Measurements from ENCODE around the gene FXYD7.

The FXYD7 gene

DNA sequence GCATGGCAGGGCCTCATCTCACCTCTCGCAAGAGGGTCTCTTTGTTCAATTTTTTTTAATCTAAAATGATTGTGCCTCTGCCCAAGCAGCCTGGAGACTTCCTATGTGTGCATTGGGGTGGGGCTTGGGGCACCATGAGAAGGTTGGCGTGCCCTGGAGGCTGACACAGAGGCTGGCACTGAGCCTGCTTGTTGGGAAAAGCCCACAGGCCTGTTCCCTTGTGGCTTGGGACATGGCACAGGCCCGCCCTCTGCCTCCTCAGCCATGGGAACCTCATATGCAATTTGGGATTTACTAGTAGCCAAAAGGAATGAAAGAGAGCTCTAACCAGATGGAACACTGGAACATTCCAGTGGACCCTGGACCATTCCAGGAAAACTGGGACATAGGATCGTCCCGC, 19.5 kb upstream of the FXYD7 start:
- Histone ChIP-seq H3K27ac (ENCODE audit: low read depth, low read length) (no peak overlapping the region), H3K79me2 (ENCODE audit: control insufficient read depth, insufficient read depth, low read length, poor library complexity) (no peaks in the 10 kb centered on the region), H4K12ac (ENCODE audit: low read depth, low read length) (no peak overlapping the region), H2AFZ (ENCODE audit: insufficient read depth, low read length, poor library complexity) (no peak overlapping the region), H4K91ac (ENCODE audit: low read depth, low read length) (no peak overlapping the region), H2BK12ac (ENCODE audit: low read length) (no peak overlapping the region), H3K4me1 (ENCODE audit: control insufficient read depth in 1 of 2, insufficient read depth in 2 of 2, low read length in 2 of 2) (no peaks in the 10 kb centered on the region), H3K14ac (ENCODE audit: low read length) (no peak overlapping the region), H2BK5ac (ENCODE audit: low read depth, low read length, poor library complexity) (no peak overlapping the region), H3K4me3 (ENCODE audit: low read depth, low read length) (no peak overlapping the region), H3K36me3 (ENCODE audit: control insufficient read depth in 1 of 2, insufficient read depth in 2 of 2, low read length in 2 of 2) (no peaks in the 10 kb centered on the region), H3K27me3 (ENCODE audit: insufficient read depth, low read length) (no peaks in the 10 kb centered on the region), H3K4ac (ENCODE audit: low read depth, low read length) (no peak overlapping the region), H3K79me1 (ENCODE audit: low read length) (no peaks in the 10 kb centered on the region), H2AK5ac (ENCODE audit: low read length) (no peak overlapping the region), H4K8ac (ENCODE audit: low read depth, low read length) (no peak overlapping the region), H3K9ac (ENCODE audit: low read length) (no peak overlapping the region), H3K9me3 (ENCODE audit: insufficient read depth, low read depth, low read length) (peaks cover 2% of the 10 kb centered on the region), H3K23ac (ENCODE audit: low read length) (no peak overlapping the region), H3K18ac (ENCODE audit: low read length) (no peak overlapping the region), H3K4me2 (ENCODE audit: low read length) (no peak overlapping the region), H2BK120ac (ENCODE audit: insufficient read depth, low read length, poor library complexity) (no peak overlapping the region)
- WGBS (ENCODE audit: extremely low coverage, insufficient coverage, insufficient read length): no CpG with 5 or more reads among the region's 5 CpGs
- no peak for DNase-seq

DNA sequence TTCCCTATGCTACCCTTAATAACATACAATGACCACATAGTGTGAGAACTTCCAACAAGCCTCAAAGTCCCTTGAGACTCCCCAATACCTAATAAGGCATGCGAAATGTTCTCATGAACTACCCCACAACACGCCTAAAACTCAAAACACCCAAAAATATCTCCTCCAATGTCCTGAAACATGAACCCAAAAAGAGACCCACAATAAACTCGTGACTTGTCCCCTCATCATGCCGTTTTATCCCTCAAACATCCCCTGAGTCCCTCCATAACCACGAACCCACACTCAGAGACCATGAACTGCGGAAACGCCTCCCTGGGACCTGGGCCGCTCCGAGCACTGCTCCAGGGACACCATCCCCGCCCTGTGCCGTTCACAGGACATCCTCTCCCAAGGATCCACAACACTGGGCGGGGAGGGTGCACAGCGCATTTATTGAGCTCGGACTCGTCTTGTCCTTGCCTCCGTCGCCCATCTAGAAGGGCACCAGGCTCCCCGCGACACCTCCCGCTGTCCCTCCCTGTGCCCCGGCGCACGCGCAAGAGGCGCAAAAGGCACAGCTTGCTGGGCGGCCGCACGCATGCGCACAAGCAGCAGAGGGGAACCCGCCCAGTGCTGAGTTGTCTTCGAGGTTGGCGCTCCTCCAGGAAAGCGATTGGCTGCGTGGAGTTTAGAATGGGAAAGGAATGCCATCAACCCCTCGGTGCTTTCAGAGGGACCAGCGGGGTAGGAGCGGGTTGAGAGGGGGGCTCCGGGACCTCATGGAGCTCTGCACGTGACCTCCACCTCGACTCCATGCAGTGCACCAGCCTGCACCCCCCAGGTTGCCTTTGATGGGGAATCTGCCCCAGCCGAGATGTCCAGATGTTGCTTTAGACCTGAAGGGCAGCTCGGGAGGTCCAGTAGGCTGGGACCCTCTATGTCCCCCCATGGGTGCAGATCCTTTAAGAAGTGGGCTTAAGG, 18.7 kb upstream of the FXYD7 start:
- Histone ChIP-seq H3K9ac (ENCODE audit: low read length) (no peak overlapping the region), H3K4me2 (ENCODE audit: low read length) (peak overlapping the region; percentile 50), H2BK5ac (ENCODE audit: low read depth, low read length, poor library complexity) (no peak overlapping the region), H3K79me1 (ENCODE audit: low read length) (no peaks in the 10 kb centered on the region), H3K27me3 (ENCODE audit: insufficient read depth, low read length) (no peaks in the 10 kb centered on the region), H3K18ac (ENCODE audit: low read length) (no peak overlapping the region), H3K27ac (ENCODE audit: low read depth, low read length) (no peak overlapping the region), H3K36me3 (ENCODE audit: control insufficient read depth in 1 of 2, insufficient read depth in 2 of 2, low read length in 2 of 2) (no peaks in the 10 kb centered on the region), H3K23ac (ENCODE audit: low read length) (no peak overlapping the region), H3K4ac (ENCODE audit: low read depth, low read length) (no peak overlapping the region), H4K91ac (ENCODE audit: low read depth, low read length) (no peak overlapping the region), H2BK12ac (ENCODE audit: low read length) (no peak overlapping the region), H2AFZ (ENCODE audit: insufficient read depth, low read length, poor library complexity) (no peak overlapping the region), H3K79me2 (ENCODE audit: control insufficient read depth, insufficient read depth, low read length, poor library complexity) (no peaks in the 10 kb centered on the region), H3K4me1 (ENCODE audit: control insufficient read depth in 1 of 2, insufficient read depth in 2 of 2, low read length in 2 of 2) (no peaks in the 10 kb centered on the region), H4K12ac (ENCODE audit: low read depth, low read length) (no peak overlapping the region), H4K8ac (ENCODE audit: low read depth, low read length) (no peak overlapping the region), H2AK5ac (ENCODE audit: low read length) (no peak overlapping the region), H3K14ac (ENCODE audit: low read length) (no peak overlapping the region), H3K4me3 (ENCODE audit: low read depth, low read length) (peak overlapping the region; percentile 34), H3K9me3 (ENCODE audit: insufficient read depth, low read depth, low read length) (peaks cover 2% of the 10 kb centered on the region), H2BK120ac (ENCODE audit: insufficient read depth, low read length, poor library complexity) (no peak overlapping the region)
- WGBS (ENCODE audit: extremely low coverage, insufficient coverage, insufficient read length): 100% methylated on average over 1 of the region's 42 CpGs
- peak; percentile 86 to 95 for DNase-seq

DNA sequence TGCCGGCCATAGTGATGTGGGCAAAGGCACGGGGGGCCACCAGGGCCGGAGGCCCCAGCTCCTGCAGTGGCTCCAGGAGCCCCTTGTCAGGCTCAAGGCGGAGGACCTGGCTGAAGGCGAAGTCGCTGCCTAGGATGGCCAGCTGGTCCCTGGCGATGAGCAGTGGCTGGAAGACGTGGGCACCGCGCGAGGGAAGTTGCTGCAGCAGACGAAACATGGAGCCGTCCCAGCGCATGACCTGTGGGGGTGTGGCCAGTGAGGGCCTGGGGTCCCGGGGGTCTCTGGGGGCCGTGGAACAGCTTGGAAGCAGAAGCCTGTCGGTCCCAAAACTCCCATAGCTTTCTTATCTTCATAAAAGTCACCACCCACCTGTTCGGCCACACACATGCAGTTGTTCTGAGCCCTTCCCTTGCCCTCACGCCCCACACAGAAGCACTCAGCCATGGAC, 17.8 kb upstream of the FXYD7 start:
- H4K91ac ChIP-seq (ENCODE audit: low read depth, low read length): no peak overlapping the region
- no peaks in the 10 kb centered on the region for H3K27me3 ChIP-seq (ENCODE audit: insufficient read depth, low read length)
- no peak overlapping the region for H2AK5ac ChIP-seq (ENCODE audit: low read length)
- H3K4me2 ChIP-seq (ENCODE audit: low read length): no peak overlapping the region
- WGBS (ENCODE audit: extremely low coverage, insufficient coverage, insufficient read length): no CpG with 5 or more reads among the region's 19 CpGs
- no peaks in the 10 kb centered on the region for H3K79me1 ChIP-seq (ENCODE audit: low read length)
- no peak overlapping the region for H4K8ac ChIP-seq (ENCODE audit: low read depth, low read length)
- peaks cover 2% of the 10 kb centered on the region for H3K9me3 ChIP-seq (ENCODE audit: insufficient read depth, low read depth, low read length)
- DNase-seq: no peak
- no peak overlapping the region for H3K27ac ChIP-seq (ENCODE audit: low read depth, low read length)
- H3K9ac ChIP-seq (ENCODE audit: low read length): no peak overlapping the region
- H2BK120ac ChIP-seq (ENCODE audit: insufficient read depth, low read length, poor library complexity): no peak overlapping the region
- no peak overlapping the region for H4K12ac ChIP-seq (ENCODE audit: low read depth, low read length)
- H3K79me2 ChIP-seq (ENCODE audit: control insufficient read depth, insufficient read depth, low read length, poor library complexity): no peaks in the 10 kb centered on the region
- H2BK5ac ChIP-seq (ENCODE audit: low read depth, low read length, poor library complexity): no peak overlapping the region
- H3K23ac ChIP-seq (ENCODE audit: low read length): no peak overlapping the region
- no peak overlapping the region for H3K4me3 ChIP-seq (ENCODE audit: low read depth, low read length)
- H3K4ac ChIP-seq (ENCODE audit: low read depth, low read length): no peak overlapping the region
- no peak overlapping the region for H3K18ac ChIP-seq (ENCODE audit: low read length)
- no peak overlapping the region for H2BK12ac ChIP-seq (ENCODE audit: low read length)
- H3K4me1 ChIP-seq (ENCODE audit: control insufficient read depth in 1 of 2, insufficient read depth in 2 of 2, low read length in 2 of 2): no peaks in the 10 kb centered on the region
- no peak overlapping the region for H3K14ac ChIP-seq (ENCODE audit: low read length)
- H2AFZ ChIP-seq (ENCODE audit: insufficient read depth, low read length, poor library complexity): no peak overlapping the region
- no peaks in the 10 kb centered on the region for H3K36me3 ChIP-seq (ENCODE audit: control insufficient read depth in 1 of 2, insufficient read depth in 2 of 2, low read length in 2 of 2)

DNA sequence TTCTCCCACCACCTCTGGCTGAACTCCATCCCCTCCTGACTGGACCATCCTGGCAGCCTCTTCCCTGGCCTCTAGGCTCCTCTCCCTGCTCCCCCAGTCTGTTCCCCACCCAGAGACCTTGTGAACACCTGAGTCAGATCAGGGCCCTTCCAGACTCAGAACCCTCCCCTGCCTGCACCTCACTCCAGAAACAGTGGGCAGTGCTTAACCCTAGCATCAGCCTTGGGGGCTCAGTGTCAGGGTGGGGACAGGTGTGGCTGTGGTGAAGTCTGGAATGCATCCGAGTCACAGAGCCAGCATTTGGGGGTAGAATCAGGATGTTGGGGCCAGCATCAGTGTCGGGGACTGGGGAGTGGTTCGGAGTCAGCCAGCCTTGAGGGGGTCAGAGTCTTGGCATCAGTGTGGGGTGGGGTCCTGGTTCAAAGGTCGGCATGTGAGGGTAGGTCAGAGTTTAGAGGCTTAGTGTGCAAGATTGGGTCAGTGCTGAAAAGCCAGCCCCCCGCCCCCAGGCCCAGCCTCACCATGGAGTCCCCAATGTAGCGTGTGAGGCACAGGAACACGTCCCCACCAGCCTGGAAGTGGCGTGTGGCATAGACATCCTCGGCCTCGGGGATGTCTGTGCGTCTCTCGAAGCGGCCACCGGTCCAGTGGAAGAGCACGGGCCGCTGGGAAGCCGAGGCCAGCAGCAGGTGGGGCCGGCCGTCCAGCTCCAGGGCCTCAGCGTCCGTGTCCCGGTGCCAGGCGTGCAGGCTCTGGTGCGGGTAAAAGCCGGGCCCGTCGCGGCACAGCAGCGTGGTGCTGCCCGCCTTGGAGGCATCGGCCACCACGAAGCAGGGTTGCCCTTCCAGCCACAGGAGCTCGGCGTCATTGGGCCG, 17.1 kb upstream of the FXYD7 start:
- no peak overlapping the region for H4K12ac ChIP-seq (ENCODE audit: low read depth, low read length)
- H2AK5ac ChIP-seq (ENCODE audit: low read length): no peak overlapping the region
- no CpG with 5 or more reads among the region's 35 CpGs for WGBS (ENCODE audit: extremely low coverage, insufficient coverage, insufficient read length)
- H3K27me3 ChIP-seq (ENCODE audit: insufficient read depth, low read length): no peaks in the 10 kb centered on the region
- no peak overlapping the region for H3K27ac ChIP-seq (ENCODE audit: low read depth, low read length)
- H3K36me3 ChIP-seq (ENCODE audit: control insufficient read depth in 1 of 2, insufficient read depth in 2 of 2, low read length in 2 of 2): no peaks in the 10 kb centered on the region
- H2BK5ac ChIP-seq (ENCODE audit: low read depth, low read length, poor library complexity): no peak overlapping the region
- DNase-seq: no peak
- no peak overlapping the region for H3K18ac ChIP-seq (ENCODE audit: low read length)
- H4K8ac ChIP-seq (ENCODE audit: low read depth, low read length): no peak overlapping the region
- no peak overlapping the region for H2BK120ac ChIP-seq (ENCODE audit: insufficient read depth, low read length, poor library complexity)
- H3K79me2 ChIP-seq (ENCODE audit: control insufficient read depth, insufficient read depth, low read length, poor library complexity): no peaks in the 10 kb centered on the region
- H2AFZ ChIP-seq (ENCODE audit: insufficient read depth, low read length, poor library complexity): no peak overlapping the region
- H3K9ac ChIP-seq (ENCODE audit: low read length): no peak overlapping the region
- H2BK12ac ChIP-seq (ENCODE audit: low read length): no peak overlapping the region
- H3K4ac ChIP-seq (ENCODE audit: low read depth, low read length): no peak overlapping the region
- H3K79me1 ChIP-seq (ENCODE audit: low read length): no peaks in the 10 kb centered on the region
- no peak overlapping the region for H3K4me2 ChIP-seq (ENCODE audit: low read length)
- H4K91ac ChIP-seq (ENCODE audit: low read depth, low read length): no peak overlapping the region
- H3K4me1 ChIP-seq (ENCODE audit: control insufficient read depth in 1 of 2, insufficient read depth in 2 of 2, low read length in 2 of 2): no peaks in the 10 kb centered on the region
- no peak overlapping the region for H3K23ac ChIP-seq (ENCODE audit: low read length)
- H3K4me3 ChIP-seq (ENCODE audit: low read depth, low read length): no peak overlapping the region
- peaks cover 2% of the 10 kb centered on the region for H3K9me3 ChIP-seq (ENCODE audit: insufficient read depth, low read depth, low read length)
- no peak overlapping the region for H3K14ac ChIP-seq (ENCODE audit: low read length)

All from trophoblast cell (in vitro differentiated cells and primary cell).